ENCODE data around the gene APOO.

The APOO gene

DNA sequence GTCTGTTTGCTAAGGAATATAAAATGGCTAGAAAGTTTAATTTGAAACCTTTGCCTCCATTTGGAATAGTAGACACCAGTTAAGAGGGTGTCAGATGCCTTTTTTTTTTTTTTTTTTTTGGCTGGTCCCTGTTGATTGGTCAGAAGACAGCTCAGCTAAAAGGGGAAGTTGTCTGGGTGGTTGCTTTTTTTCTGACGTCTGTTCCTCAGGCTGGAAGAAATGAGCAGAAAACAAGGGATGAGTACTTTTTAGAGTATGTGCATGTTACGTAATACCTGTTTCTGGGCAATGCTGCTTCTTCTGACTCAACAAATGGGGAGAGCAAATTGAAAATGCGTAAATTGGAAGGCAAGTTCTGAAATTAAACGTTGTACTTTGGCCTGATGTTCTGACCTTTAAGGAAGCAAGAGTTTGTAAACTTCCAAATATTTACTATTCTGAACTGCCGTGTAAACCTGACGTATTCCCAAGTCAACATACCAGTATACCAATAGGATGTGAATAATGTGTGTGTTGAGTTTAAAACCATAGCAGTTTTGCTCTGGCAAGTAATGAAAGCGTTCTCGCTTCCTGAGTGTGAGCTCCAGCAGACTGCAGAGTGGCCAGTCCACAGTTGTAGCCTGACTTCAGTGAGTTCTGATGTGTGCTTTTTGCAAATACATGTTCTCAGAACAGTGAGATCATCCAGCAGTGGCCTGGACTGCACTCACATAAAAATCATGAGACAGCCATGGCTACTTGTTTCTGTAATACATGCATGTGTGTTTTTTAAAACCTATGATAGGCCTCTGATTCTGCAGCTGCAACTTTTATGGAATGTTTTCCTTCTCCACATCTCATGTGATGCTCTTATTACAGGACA lies 123.0 kb downstream of the APOO start:
- no peak for DNase-seq (ENCODE audit: low spot score)

DNA sequence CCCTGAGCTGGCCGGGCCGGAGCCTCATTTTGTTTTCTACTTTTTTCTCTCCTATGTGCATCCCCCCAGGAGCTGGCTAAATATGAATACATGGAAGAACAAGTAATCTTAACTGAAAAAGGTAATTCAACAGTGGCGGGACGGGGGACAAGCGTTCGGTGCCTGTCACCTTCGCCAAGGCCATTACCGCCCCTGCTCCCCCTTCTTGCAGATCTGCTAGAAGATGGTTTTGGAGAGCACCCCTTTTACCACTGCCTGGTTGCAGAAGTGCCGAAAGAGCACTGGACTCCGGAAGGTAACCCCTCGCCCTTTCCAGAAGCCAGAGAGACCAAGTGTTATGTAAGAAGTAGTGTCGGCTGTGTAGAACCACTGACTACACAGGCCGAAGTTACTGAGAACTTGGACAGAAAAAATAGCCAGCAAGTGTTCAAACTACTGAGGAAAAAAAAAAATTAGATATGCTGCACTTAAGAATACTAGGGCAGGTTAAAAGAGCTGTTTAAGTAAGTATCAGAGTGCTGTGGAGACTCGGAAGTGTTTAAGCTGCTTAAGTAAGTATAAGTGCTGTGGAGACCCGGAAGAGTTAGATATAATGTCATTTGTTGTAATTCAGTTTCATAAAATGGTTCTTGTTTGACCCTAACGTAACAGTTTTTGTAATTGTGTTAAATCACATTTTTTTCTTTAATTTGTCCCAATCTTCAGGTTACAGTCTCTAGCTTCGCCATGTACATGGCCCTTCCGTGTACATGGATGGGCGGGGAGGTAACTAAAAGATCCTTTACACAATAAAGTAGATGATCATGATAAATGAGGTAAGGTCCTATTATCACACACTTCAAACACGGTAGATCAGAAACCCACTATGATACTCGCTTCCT lies 123.9 kb downstream of the APOO start:
- DNase-seq (ENCODE audit: low spot score), result no peak
